EL (cell line): Measurements from ENCODE around the gene SAMD11.
A peak's percentile ranks its signal among the peaks of the same experiment; 100 is the strongest.
"Not testable (repeated sequence)": the region's sequence is repeated elsewhere in the genome, so short reads cannot be mapped to it uniquely, and the experiment has no call there.

ENCODE experiments used
- DNase-seq: peaks from one replicate; pipeline ENCODE4 v3.0.0-alpha.2; 2016

The SAMD11 gene

DNA sequence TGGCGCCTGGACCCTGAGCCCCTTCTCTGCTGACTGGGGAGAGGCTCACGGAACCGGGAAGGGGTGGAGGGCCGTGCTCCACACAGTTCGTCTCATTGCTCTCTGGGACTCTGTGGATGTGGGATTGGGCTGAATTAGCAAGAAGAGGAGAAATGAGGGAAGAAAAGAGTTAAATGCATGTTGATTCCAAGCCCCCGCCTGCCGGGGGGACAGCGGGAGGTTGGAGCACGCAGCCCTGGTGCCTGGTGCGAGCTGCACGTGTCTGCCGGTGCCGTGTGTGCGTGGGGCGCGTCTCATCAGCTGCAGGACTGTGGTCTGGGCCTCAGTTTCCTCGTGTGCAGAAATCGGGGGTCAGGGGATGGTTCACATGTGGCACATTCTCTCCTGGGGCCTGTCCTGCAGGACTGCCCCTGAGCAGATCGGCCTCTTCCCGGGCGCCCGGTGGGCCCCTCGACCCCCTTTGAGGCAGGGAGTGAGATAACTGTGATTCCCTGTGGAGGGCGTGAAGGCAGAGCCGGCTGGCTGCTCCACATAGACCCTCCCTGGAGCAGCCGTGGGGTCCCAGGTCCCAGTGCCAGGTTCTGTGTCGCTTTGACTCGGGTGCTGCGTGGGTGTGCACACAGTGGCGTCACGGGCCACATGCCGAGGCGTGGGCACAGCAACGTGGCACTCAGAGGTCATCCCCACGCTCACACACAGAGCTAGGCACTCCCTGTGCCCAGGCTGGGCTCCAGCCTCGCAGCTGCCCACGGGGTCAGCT lies 11.4 kb downstream of the SAMD11 start:
- DNase-seq: no peak

GRCh38 chr1:935751-936231 lies 12.1 kb downstream of the SAMD11 start:
- DNase-seq: no peak

- DNase-seq: no peak
These were observed 12.9 kb downstream of the SAMD11 start for GRCh38 chr1:936348-937264.

- no peak for DNase-seq
These were observed 13.8 kb downstream of the SAMD11 start for GRCh38 chr1:937521-937920.

DNA sequence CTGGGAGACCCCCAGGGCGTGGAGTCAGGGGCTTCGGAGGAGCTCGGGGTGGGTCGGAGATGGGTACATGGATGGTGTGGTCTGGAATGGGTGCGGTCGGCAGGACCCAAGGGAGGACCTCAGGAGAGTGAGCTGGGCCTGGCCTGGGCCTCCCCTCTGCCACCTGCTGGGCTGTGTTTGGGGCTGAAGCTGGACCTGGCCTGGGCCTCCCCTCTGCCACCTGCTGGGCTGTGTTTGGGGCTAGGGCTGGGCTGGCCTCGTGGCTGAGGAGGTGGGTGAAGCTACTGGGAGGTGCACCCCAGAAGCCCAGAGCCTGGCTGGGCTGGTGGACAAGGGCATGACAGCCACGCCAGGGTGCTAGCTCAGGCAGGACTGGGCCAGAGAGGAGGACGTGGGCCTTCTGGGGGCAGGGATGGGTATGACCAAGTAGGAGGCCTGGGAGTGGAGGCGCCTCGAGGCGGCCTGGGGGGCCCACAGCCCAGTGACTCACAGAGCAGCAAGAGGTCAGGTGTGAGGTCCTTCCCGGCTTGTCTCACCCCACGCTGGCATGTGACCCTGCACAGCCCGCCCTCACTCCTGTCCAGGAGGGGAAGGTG lies 14.5 kb downstream of the SAMD11 start:
- DNase-seq: peak; percentile 70

DNA sequence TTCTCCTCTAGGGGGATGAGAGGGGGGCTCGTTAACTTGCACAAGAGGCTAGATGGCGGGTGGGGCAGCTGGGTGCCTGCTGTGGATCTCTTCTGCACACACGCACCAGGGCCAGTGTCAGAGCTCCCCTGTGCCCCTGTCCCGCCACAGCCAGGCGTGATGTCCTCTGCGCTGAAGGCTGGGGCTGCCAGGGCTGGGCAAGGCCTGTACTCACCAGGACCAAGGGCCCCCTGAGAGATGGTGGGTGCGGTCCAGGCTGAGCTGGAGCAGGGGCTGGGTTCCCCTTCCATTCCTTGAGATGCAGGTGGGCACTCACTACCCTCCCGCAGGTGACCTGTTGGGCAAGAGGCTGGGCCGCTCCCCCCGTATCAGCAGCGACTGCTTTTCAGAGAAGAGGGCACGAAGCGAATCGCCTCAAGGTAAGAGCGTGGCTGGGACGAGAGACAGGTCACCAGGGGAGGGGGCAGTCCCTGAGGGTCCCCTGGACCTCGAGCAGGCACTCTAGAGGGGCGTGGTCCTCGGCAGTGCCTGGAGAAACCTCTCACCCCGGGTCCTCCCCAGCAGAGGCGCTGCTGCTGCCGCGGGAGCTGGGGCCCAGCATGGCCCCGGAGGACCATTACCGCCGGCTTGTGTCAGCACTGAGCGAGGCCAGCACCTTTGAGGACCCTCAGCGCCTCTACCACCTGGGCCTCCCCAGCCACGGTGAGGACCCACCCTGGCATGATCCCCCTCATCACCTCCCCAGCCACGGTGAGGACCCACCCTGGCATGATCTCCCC lies 15.2 kb downstream of the SAMD11 start:
- DNase-seq: no peak

DNA sequence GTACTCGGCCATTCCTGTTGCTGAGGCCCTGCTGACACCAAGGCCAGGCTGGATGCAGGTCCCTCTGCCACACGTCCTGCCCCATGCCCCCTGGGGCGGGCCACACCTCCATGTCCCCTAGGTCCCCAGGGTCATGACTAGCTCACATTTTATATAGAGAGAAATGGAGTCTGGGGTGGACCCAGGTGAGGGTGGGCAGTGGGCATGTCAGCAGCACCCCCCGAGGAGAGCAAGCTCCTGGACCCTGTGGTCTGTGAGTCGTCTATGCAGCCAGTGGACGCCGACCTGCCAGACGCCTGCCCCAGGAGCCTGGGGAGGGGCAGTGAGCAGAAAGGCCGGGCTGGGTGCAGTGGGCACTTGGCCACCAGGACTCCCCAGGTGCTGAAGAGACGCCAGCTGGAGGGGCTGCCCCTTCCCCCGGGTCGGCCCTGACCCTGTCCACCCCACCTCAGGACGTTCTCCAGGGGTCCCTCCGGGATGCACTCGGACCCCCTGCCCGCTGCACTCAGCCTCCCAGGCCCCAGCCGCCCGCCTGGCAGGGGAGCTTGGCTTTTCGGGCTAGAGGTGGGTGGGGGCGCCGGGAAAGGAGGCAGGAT lies 15.9 kb downstream of the SAMD11 start:
- no peak for DNase-seq

GRCh38 chr1:940107-941014 lies 16.6 kb downstream of the SAMD11 start:
- peak; percentile 64 for DNase-seq

DNA sequence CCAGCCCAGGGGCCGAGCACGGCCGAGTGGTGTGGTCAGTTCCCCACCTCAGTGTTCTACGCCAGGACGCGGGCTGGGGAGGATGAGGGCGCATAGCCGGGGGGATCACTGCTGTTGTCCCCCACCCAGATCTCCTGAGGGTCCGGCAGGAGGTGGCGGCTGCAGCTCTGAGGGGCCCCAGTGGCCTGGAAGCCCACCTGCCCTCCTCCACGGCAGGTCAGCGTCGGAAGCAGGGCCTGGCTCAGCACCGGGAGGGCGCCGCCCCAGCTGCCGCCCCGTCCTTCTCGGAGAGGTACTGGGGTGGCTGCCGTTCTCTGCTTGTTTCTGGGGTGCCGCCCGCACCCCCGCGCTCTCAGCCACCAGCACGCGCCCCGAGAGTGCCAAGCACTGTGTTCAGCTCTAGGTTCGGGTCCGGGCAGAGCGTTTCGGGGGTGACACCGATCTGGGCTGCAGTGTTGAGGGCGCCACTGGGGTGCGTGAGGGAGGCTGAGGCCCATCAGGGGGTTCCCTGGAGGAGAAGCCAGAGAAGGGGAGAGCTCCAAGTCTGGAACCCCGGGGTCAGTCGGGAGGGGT lies 17.4 kb downstream of the SAMD11 start:
- no peak for DNase-seq

DNA sequence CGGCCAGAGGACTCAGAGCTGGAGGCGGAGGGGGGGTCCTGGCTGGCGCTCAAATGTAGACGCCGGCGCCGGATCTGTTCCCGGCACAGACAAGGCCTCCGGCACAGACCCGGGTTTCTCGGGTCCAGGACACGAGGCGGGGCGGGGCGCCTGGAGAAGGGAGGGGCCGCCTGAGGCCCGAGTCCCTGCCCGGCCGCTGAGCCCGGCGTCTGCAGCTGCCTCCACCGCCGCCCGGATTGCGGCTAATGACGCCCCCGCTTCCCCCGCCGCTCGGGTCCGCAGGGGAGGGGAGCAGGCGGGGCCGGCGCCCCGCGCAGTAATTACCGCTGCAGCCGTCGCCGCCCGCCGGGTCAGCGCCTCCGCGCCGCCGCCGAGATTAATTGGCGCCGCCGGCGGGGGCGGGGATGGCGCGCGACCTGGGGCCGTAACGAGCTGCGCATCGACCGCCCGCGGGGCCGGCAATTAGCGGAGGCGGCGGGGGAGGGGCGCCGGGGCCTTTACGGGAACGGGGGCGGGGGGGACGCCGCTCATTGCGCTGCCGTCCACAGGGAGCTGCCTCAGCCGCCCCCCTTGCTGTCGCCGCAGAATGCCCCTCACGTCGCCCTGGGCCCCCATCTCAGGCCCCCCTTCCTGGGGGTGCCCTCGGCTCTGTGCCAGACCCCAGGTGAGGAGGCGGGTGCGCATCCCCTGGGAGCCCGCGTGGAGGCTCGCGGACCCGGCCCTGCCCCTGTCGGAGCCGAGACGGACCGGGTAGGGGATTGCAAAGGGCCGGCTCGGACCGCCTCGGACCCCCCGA lies 18.1 kb downstream of the SAMD11 start:
- DNase-seq: peak; percentile 84

DNA sequence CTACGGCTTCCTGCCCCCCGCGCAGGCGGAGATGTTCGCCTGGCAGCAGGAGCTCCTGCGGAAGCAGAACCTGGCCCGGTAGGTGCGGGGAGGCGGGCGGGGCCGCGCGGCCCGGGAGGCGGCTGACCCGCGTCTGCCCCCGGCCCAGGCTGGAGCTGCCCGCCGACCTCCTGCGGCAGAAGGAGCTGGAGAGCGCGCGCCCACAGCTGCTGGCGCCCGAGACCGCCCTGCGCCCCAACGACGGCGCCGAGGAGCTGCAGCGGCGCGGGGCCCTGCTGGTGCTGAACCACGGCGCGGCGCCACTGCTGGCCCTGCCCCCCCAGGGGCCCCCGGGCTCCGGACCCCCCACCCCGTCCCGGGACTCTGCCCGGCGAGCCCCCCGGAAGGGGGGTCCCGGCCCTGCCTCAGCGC lies 18.7 kb downstream of the SAMD11 start:
- DNase-seq: no peak

- no peak for DNase-seq
These were observed 19.3 kb downstream of the SAMD11 start for GRCh38 chr1:942864-943533.

- no peak for DNase-seq
These were observed 20.0 kb downstream of the SAMD11 start for GRCh38 chr1:943545-944340.

- no peak for DNase-seq
These were observed 20.9 kb downstream of the SAMD11 start for GRCh38 chr1:944341-945325.

GRCh38 chr1:945688-946556 lies 22.2 kb downstream of the SAMD11 start:
- DNase-seq: no peak

- DNase-seq: not testable (repeated sequence)
These were observed 23.1 kb downstream of the SAMD11 start for GRCh38 chr1:946811-947210.
